Tibial nerve (tissue), 4 donors: Measurements from ENCODE around the gene SIPA1. TPM values are rescaled to one million over a fixed set of nuclear protein-coding genes. Genes with fewer than 3 reads are reported as not detected.

Experiments
- DNase-seq, 2 donors: peaks; one replicate each; pipeline ENCODE4 v3.0.0-alpha.2; 2019; ENCODE audit warnings: low spot score in 2 of 2
- H3K27ac ChIP-seq, 4 donors: fragments of 200-600 bp; sonication (generic) in 3 of 4; one replicate each; pipeline ENCODE4 v1.5.1; 2017 to 2019; ENCODE audit warnings: mild to moderate bottlenecking in 1 of 4
- H3K27me3 ChIP-seq, 2 donors: fragments of 200-600 bp; sonication (generic) in 1 of 2; one replicate each; pipeline versions ENCODE4 v1.5.1 to v1.6.0; 2017 to 2019
- H3K36me3 ChIP-seq, 3 donors: fragments of 200-600 bp; sonication (generic); one replicate each; pipeline ENCODE4 v1.5.1; 2018 to 2019
- H3K4me1 ChIP-seq, 4 donors: fragments of 200-600 bp; sonication (generic) in 3 of 4; one replicate each; pipeline ENCODE4 v1.5.1; 2017 to 2019
- H3K4me3 ChIP-seq, 4 donors: fragments of 200-600 bp; sonication (generic) in 3 of 4; one replicate each; pipeline ENCODE4 v1.5.1; 2017 to 2019; ENCODE audit warnings: mild to moderate bottlenecking in 1 of 4, moderate library complexity in 1 of 4
- H3K9me3 ChIP-seq, 4 donors: fragments of 200-600 bp; sonication (generic) in 3 of 4; one replicate each; pipeline ENCODE4 v1.5.1; 2017 to 2019
- CTCF ChIP-seq, 5 experiments: fragments of 200-600 bp in 3 of 5; fragments of 450-650 bp in 2 of 5; sonication (generic) in 3 of 5; IDR thresholded peaks; one replicate each; pipeline ENCODE4 v1.5.1; 2016 to 2019; ENCODE audit warnings: antibody characterized with exemption in 5 of 5, mild to moderate bottlenecking in 3 of 5, moderate library complexity in 2 of 5
- EP300 ChIP-seq, 2 donors: sonication (generic); formaldehyde crosslinking; IDR thresholded peaks; one replicate each; pipeline ENCODE4 v1.6.1; 2017; ENCODE audit warnings: antibody characterized with exemption in 2 of 2, mild to moderate bottlenecking in 1 of 2
- POLR2A ChIP-seq, 2 donors: fragments of 450-650 bp; IDR thresholded peaks; one replicate each; pipeline ENCODE4 v1.6.1; 2017; ENCODE audit warnings: antibody characterized with exemption in 2 of 2, mild to moderate bottlenecking in 2 of 2, moderate library complexity in 2 of 2
- WGBS, 2 donors: methylation state at CpG; one replicate each; pipeline ENCODE4 v1.1.5; 2018; 5-methylcytosine and 5-hydroxymethylcytosine counted together
- total RNA-seq, 4 donors: library from RNA; depleted of rRNA; stranded (reverse); fragments of >200 nt; gene quantifications; one replicate each; pipeline ENCODE4 v1.1.0, GENCODE V29; 2016

Gene SIPA1
- total RNA-seq, 4 donors from 2014 or later = 50.2 to 103 (median 65.0) TPM

GRCh38 chr11:65644837-65645236 lies 6.9 kb downstream of the SIPA1 start:
- H3K9me3 ChIP-seq = no peaks in the 10 kb centered on the region
- no peak overlapping the region for H3K4me3 ChIP-seq
- H3K36me3 ChIP-seq = peaks cover 0 to 91% (median 26%) of the 10 kb centered on the region in 3 donors
- no peak for DNase-seq
- TF ChIP-seq EP300 (IDR thresholded peaks at IDR 0.05) (no peak), CTCF (IDR thresholded peaks at IDR 0.05) (no peak), POLR2A (IDR thresholded peaks at IDR 0.05) (no peak)
- H3K27me3 ChIP-seq = no peaks in the 10 kb centered on the region
- 79 to 94% methylated on average over 9 to 11 of the region's 11 CpGs for WGBS, 2 donors
- no peak overlapping the region for H3K27ac ChIP-seq
- peaks cover 0 to 64% (median 28%) of the 10 kb centered on the region in 4 donors for H3K4me1 ChIP-seq

GRCh38 chr11:65645710-65646109 lies 7.8 kb downstream of the SIPA1 start:
- Histone ChIP-seq H3K36me3 (peaks cover 0 to 98% (median 27%) of the 10 kb centered on the region in 3 donors), H3K27me3 (no peaks in the 10 kb centered on the region), H3K4me1 (peaks cover 0 to 64% (median 22%) of the 10 kb centered on the region in 4 donors), H3K9me3 (no peaks in the 10 kb centered on the region), H3K27ac (peak overlapping the region in 1 of 4 donors; percentile 62), H3K4me3 (no peak overlapping the region)
- DNase-seq = no peak
- WGBS, 2 donors = 47 to 62% methylated on average over 6 to 10 of the region's 10 CpGs
- TF ChIP-seq CTCF (IDR thresholded peaks at IDR 0.05) = no peak
- no peak for TF ChIP-seq EP300 (IDR thresholded peaks at IDR 0.05)
- no peak for TF ChIP-seq POLR2A (IDR thresholded peaks at IDR 0.05)

- peaks cover 0 to 98% (median 27%) of the 10 kb centered on the region in 3 donors for H3K36me3 ChIP-seq
- peaks cover 0 to 64% (median 19%) of the 10 kb centered on the region in 4 donors for H3K4me1 ChIP-seq
- no peak for DNase-seq
- WGBS, 2 donors = 85 to 90% methylated on average over 48 to 61 of the region's 68 CpGs
- no peak overlapping the region for H3K4me3 ChIP-seq
- no peak for TF ChIP-seq EP300 (IDR thresholded peaks at IDR 0.05)
- peak in 1 of 5 experiments; percentile 11 for TF ChIP-seq CTCF (IDR thresholded peaks at IDR 0.05)
- H3K27ac ChIP-seq = peak overlapping the region in 3 of 4 donors; percentile 43 to 72 (median 63)
- no peaks in the 10 kb centered on the region for H3K27me3 ChIP-seq
- H3K9me3 ChIP-seq = no peaks in the 10 kb centered on the region
Measured at GRCh38 chr11:65646288-65646957, 8.5 kb downstream of the SIPA1 start.

GRCh38 chr11:65646958-65647701 lies 9.2 kb downstream of the SIPA1 start:
- no peaks in the 10 kb centered on the region for H3K27me3 ChIP-seq
- peak overlapping the region in 3 of 4 donors; percentile 43 to 72 (median 63) for H3K27ac ChIP-seq
- 61 to 72% methylated on average over 43 to 87 of the region's 87 CpGs for WGBS, 2 donors
- TF ChIP-seq EP300 (IDR thresholded peaks at IDR 0.05) = no peak
- no peak for TF ChIP-seq POLR2A (IDR thresholded peaks at IDR 0.05)
- no peak for TF ChIP-seq CTCF (IDR thresholded peaks at IDR 0.05)
- H3K4me1 ChIP-seq = peaks cover 0 to 64% (median 23%) of the 10 kb centered on the region in 4 donors
- DNase-seq = no peak
- peaks cover 0 to 94% (median 27%) of the 10 kb centered on the region in 3 donors for H3K36me3 ChIP-seq
- H3K9me3 ChIP-seq = no peaks in the 10 kb centered on the region
- peak overlapping the region in 1 of 4 donors; percentile 26 for H3K4me3 ChIP-seq

- Histone ChIP-seq H3K4me3 (no peak overlapping the region), H3K27ac (peak overlapping the region in 1 of 4 donors; percentile 93), H3K27me3 (no peaks in the 10 kb centered on the region), H3K4me1 (peaks cover 0 to 58% (median 31%) of the 10 kb centered on the region in 4 donors), H3K36me3 (peaks cover 0 to 78% (median 19%) of the 10 kb centered on the region in 3 donors), H3K9me3 (no peaks in the 10 kb centered on the region)
- WGBS, 2 donors = 54 to 63% methylated on average over 4 to 12 of the region's 12 CpGs
- DNase-seq = no peak
- TF ChIP-seq POLR2A (IDR thresholded peaks at IDR 0.05) (no peak), CTCF (IDR thresholded peaks at IDR 0.05) (no peak), EP300 (IDR thresholded peaks at IDR 0.05) (no peak)
Measured at GRCh38 chr11:65648997-65649493, 11.1 kb downstream of the SIPA1 start.
